ENCODE data around the gene USP31.
A peak's percentile ranks its signal among the peaks of the same experiment; 100 is the strongest.

The USP31 gene

DNA sequence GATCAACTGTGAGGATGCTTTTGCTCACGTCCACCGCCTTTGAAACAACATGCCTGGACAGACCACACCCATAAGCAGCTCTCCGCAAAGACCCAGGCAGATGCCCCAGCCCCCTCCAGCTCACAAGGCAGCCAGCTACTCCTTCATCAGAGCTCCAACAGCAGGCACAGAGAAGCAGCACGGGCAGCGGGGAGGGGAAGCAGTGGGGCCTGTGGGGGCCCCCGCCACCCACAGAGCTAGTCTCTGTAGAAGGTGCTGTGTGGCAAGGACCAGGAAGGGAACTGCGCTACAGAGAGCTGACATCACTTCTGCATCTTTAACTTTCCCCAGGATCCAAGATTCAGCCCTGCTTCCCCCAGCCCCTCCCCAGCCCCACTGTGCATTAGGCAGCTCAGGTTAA is 23.3 kb upstream of the USP31 start:
- Mint-ChIP-seq H3K4me3 (no peak overlapping the region), H3K9me3 (no peaks in the 10 kb centered on the region), H3K4me1 (no peaks in the 10 kb centered on the region), H3K27ac (no peak overlapping the region), H3K27me3 (peaks cover 60% of the 10 kb centered on the region)
- ATAC-seq (no peak), DNase-seq (no peak)

DNA sequence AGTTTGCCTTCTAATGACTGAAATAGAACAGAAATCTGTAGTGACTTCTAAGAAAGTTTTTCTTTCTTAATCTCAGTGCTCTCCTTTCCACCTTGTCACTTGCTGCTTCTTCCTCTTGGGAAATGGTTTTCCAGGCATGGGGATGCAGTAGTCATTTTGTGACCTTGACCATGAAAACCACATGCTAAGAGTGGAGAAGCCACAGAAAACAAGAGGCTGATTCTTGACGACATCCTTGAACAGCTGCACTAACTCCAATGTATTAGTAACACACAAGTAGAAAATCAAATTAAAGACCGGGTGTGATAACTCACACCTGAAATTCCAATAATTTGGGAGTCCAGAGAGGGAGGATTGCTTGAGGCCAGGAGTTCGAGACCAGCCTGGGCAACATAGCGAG is 15.5 kb upstream of the USP31 start:
- H3K9me3 Mint-ChIP-seq = no peaks in the 10 kb centered on the region
- no peaks in the 10 kb centered on the region for H3K4me1 Mint-ChIP-seq
- H3K27me3 Mint-ChIP-seq = peaks cover 70% of the 10 kb centered on the region
- DNase-seq (no peak), ATAC-seq (no peak)
- no peak overlapping the region for H3K27ac Mint-ChIP-seq
- no peak overlapping the region for H3K4me3 Mint-ChIP-seq

DNA sequence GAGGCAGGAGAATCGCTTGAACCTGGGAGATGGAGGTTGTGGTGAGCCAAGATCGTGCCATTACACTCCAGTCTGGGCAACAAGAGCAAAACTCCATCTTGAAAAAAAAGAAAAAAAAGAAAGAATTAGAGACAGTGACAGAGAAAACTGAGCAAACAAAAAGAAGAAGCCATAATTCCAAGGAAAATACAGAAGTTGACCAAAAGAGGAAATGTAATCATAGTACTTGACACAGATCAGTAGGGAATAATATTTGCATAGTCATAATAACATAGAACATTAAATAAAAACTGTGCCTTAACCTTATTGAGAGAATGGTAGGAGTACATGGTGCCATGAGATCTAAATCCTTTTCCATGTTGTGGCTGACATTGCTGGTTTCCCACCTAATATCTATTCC is 14.7 kb upstream of the USP31 start:
- ATAC-seq (no peak), DNase-seq (no peak)
- Mint-ChIP-seq H3K27ac (no peak overlapping the region), H3K27me3 (peaks cover 68% of the 10 kb centered on the region), H3K4me1 (no peaks in the 10 kb centered on the region), H3K9me3 (no peaks in the 10 kb centered on the region), H3K4me3 (no peak overlapping the region)

DNA sequence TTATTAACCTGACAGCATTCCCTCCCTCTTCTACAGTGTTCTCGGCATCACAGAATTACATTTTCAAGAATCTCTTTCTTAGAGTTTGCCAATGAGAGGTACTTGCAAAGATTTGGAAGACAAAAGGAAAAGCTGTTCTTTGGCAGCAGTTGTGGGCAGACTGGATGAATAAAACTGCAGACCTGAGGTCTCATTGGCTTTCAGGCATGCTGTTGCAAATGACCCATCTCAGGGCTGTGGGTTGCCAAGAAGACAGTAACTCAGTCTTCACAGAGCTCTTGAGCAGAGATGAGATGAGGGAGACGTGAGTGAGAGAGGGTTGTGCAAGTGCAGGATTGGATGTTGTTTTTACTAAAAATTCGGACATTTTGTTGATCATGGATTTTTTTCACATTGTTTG is 11.3 kb upstream of the USP31 start:
- DNase-seq (no peak), ATAC-seq (no peak)
- Mint-ChIP-seq H3K4me3 (no peak overlapping the region), H3K27me3 (peaks cover 55% of the 10 kb centered on the region), H3K4me1 (peaks cover 13% of the 10 kb centered on the region), H3K27ac (no peak overlapping the region), H3K9me3 (no peaks in the 10 kb centered on the region)

DNA sequence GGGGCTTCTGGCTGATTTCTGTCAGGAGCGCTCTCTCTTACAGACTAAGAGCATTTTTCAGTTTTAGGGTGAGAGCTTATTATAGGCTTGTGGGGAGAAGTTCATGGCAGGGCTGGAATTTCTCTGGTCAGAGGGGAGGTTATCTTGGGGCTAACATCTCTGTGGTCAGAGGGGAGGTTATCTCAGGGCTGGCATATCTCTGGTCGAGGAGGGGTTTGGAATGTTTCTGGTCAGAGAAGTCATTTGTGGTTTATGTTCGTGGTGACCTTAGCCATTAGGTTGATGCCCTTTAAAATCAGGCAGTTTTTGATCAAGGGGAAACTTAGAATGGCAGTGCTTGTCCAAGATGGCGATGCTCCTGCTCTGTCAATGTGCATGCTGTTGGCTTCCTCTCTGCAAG is 10.8 kb upstream of the USP31 start:
- Mint-ChIP-seq H3K27ac (no peak overlapping the region), H3K27me3 (peaks cover 50% of the 10 kb centered on the region), H3K9me3 (no peaks in the 10 kb centered on the region), H3K4me3 (no peak overlapping the region), H3K4me1 (peaks cover 13% of the 10 kb centered on the region)
- ATAC-seq = no peak
- no peak for DNase-seq

DNA sequence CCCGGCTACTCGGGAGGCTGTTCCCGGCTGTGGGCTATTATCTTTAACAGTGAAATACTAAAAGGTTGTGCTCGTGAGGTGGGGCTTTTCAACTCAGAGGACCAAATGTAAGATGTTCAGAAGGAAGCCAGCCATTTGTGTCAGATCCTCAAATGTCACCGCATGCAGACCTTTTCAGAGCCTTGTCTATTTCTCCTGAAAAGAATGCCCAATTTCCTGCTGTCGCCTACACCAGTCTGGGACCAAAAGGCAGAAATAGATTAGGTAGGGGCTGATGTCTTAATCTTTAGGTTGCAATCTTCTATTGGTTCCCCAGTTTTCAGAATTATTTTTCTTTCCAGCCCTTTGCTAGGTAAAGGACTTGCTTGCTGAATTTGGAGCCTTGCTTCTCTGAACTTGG is 8.9 kb upstream of the USP31 start:
- ATAC-seq (no peak), DNase-seq (no peak)
- no peak overlapping the region for H3K4me3 Mint-ChIP-seq
- H3K27ac Mint-ChIP-seq = no peak overlapping the region
- peaks cover 13% of the 10 kb centered on the region for H3K4me1 Mint-ChIP-seq
- H3K9me3 Mint-ChIP-seq = no peaks in the 10 kb centered on the region
- H3K27me3 Mint-ChIP-seq = peaks cover 31% of the 10 kb centered on the region

DNA sequence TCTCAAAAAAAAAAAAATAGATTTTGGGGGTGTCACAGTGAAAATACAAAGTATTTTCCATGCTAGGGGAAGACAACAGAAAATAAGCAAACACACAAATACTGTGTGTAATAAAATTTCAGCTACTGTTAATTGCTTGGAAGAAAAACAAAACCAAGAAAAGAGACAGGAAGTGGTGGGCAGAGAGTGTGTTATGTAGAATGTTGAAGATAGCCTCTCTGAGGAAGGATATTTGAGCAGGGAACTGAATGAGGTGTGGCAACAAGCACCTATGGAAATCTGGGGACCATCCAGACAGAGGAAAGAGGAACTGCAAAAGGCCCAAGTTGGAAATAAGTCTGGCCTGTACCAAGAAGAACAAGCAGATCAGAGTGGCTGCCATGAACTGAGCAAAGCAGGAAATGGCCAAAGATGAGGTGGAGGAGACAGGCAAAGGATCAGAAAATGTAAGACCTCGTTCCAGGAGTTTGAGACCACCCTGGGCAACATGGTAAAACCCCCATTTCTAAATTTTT is 7.8 kb upstream of the USP31 start:
- H3K27me3 Mint-ChIP-seq = peaks cover 21% of the 10 kb centered on the region
- H3K4me3 Mint-ChIP-seq = no peak overlapping the region
- DNase-seq = no peak
- peak overlapping the region; percentile 65 to 77 for H3K27ac Mint-ChIP-seq
- ATAC-seq = no peak
- peaks cover 13% of the 10 kb centered on the region for H3K4me1 Mint-ChIP-seq
- no peaks in the 10 kb centered on the region for H3K9me3 Mint-ChIP-seq

DNA sequence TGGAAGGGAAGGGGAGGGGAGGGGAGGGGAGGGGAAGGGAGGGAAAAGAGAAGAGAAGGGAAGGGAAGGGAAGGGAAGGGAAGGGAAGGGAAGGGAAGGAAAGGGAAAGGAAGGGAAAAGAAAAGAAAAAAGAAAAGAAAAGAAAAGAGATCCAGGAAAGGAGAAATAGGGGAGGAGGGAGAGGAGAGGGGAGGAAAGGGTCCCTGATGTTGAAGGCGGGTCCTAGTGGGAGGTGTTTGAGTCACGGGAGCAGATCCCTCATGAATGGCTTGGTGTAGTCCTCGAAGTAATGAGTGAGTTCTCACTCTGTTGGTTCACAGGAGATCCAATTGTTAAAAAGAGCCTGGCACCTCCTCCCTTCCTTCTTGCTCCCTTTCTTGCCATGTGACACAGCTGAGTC is 6.9 kb upstream of the USP31 start:
- H3K4me3 Mint-ChIP-seq = no peak overlapping the region

DNA sequence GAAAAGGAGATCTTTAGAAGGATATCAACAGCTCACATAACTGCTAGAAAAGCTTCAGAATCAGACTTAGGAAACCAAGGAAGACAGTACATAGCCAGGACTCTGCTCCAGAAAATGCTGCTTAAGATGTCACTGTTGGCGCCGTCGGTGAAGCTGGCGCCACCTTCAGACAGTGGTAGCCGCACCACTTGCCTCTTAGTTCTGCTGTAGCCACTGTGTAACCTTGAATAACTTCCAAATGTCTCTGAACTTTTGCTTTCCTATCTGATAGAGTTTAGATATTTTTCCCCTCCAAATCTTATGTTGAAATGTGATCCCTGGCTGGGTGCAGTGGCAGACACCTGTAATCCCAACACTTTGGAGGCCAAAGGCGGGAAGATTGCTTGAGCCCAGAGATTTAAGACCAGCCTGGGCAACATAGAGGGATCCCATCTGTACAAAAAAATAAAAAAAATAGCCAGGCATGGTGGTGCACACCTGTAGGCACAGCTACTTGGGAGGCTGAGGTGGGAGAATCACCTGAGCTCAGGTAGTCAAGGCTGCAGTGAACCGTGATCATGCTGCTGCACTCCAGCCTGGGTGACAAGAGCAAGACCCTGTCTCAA is 6.3 kb upstream of the USP31 start:
- Mint-ChIP-seq H3K27ac (peak overlapping the region in 1 of 2 donors; percentile 49), H3K4me3 (no peak overlapping the region), H3K4me1 (peaks cover 13% of the 10 kb centered on the region), H3K27me3 (peaks cover 16% of the 10 kb centered on the region), H3K9me3 (no peaks in the 10 kb centered on the region)
- DNase-seq (no peak), ATAC-seq (peak; percentile 58)

More for the DNA sequence above, 6.9 kb upstream of the USP31 start:
- ATAC-seq (no peak), DNase-seq (no peak)
- H3K9me3 Mint-ChIP-seq = no peaks in the 10 kb centered on the region
- peaks cover 20% of the 10 kb centered on the region for H3K27me3 Mint-ChIP-seq
- H3K27ac Mint-ChIP-seq = peak overlapping the region in 1 of 2 donors; percentile 35
- H3K4me1 Mint-ChIP-seq = peaks cover 13% of the 10 kb centered on the region

DNA sequence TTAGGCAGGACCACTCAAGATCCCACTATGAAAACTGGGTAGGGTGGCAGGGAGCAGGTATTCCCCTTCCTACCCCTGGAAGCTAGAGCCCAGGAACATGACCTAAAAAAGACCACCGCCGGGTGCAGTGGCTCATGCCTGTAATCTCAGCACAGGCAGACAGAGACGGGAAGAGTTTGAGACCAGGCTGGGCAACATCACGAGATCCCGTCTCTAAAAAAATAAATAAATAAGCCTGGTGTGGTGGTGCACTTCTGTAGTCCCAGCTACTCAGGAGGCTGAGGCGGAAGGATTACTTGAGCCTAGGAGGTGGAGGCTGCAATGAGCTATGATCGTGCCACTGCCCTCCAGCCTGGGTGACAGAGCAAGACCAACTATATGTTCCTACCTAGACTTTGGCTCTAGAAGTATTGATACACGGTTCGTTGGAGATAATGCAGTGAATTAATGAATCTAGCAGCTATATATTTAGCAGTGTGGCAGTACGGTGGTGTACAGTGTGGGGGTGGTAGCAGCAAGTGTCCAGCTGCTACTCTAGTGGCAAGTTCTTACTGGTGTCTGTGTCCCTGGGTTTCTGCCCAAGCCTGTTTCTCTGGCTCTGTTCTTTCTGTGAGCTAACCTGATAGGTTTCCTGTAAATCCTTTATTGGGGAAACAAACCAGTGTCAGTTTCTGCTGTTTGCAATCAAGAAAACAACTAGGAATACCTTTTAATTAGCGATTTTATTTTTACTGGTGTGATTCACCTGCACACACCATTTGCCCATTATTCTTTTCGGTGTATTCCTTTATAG is 3.3 kb upstream of the USP31 start:
- H3K4me3 Mint-ChIP-seq = no peak overlapping the region
- DNase-seq (no peak), ATAC-seq (no peak)
- peaks cover 30% of the 10 kb centered on the region for H3K4me1 Mint-ChIP-seq
- peaks cover 6% of the 10 kb centered on the region for H3K27me3 Mint-ChIP-seq
- H3K9me3 Mint-ChIP-seq = no peaks in the 10 kb centered on the region
- H3K27ac Mint-ChIP-seq = no peak overlapping the region

DNA sequence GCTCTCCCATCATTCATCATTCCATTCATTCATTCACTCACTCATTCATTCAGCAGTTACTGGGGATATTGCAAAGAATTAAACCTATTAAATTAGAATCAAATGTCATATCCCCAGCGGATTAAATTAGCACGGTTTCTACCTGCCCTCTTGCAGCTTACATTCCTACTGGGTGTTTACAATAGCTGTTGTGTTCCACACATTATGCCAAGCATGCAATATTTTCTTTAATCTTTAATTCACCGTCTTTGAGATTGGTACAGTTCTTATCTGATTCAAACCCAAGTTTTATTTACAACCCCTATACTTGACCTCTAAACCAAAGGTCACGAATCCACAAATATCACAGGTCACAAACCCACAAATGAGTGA is 727 bp upstream of the USP31 start:
- DNase-seq = no peak
- no peak for ATAC-seq
- peak overlapping the region in 1 of 2 donors; percentile 44 for H3K27ac Mint-ChIP-seq
- peaks cover 34% of the 10 kb centered on the region for H3K4me1 Mint-ChIP-seq
- H3K27me3 Mint-ChIP-seq = no peaks in the 10 kb centered on the region
- peak overlapping the region; percentile 84 to 93 for H3K4me3 Mint-ChIP-seq
- no peaks in the 10 kb centered on the region for H3K9me3 Mint-ChIP-seq

DNA sequence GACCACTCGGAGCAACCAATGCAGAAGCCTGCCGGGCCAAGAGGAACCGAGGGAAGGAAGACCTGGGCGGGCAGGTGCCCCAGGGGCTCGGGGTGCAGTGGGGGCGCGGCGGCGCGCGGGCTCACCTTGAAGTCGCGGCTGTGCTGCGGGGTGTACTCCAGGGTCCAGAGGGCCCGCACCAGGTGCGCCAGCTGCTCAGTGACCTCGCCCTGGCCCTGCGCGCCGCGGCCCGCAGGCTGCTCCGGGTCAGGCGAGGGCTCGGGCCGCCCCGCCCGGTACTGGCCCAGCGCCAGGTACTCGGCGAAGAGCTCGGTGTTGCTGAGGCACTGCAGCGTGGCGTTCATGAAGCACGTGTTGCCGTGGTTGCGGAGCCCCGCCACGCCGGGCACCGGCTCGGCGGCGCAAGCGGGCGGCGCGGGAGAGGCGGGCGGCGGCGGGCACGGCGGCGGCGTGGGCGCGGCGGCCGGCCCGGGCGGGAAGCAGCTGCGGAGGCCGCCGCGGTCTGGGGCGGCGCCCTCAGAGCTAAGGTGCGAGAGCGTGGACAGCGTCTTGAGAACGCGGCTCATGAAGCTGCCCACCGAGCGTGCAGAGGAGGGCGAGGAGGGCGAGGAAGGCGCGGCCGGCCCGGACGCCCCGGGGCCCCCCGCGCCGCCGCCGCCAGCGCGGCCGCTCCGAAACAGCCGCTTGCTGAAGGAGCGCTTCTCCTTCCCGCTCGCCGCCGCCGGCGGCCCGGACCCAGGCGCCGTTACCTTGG is 562 bp downstream of the USP31 start:
- Mint-ChIP-seq H3K9me3 (no peaks in the 10 kb centered on the region), H3K27ac (peak overlapping the region; percentile 65 to 88), H3K4me1 (peaks cover 37% of the 10 kb centered on the region), H3K27me3 (no peaks in the 10 kb centered on the region), H3K4me3 (peak overlapping the region; percentile 88 to 94)
- peak; percentile 56 to 61 for DNase-seq
- ATAC-seq = peak; percentile 57

DNA sequence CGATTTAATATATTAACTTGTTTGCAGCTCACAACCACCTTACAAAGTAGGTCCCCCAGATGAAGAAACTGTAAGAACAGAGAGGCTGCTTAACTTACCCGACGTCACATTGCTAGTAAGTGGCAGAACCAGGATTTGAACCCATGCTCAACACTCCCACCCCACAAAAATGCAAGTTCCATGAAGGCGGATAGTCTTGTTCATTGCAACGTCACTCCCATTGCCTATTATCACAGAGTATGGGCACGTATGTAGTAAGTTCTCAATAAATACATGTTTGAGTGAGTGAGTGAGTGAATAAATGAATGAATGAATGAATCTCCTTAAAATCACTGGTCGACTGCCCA is 1.1 kb downstream of the USP31 start:
- ATAC-seq (no peak), DNase-seq (no peak)
- Mint-ChIP-seq H3K4me3 (peak overlapping the region; percentile 88 to 94), H3K27ac (peak overlapping the region; percentile 65 to 88), H3K27me3 (no peaks in the 10 kb centered on the region), H3K9me3 (no peaks in the 10 kb centered on the region), H3K4me1 (peaks cover 37% of the 10 kb centered on the region)

DNA sequence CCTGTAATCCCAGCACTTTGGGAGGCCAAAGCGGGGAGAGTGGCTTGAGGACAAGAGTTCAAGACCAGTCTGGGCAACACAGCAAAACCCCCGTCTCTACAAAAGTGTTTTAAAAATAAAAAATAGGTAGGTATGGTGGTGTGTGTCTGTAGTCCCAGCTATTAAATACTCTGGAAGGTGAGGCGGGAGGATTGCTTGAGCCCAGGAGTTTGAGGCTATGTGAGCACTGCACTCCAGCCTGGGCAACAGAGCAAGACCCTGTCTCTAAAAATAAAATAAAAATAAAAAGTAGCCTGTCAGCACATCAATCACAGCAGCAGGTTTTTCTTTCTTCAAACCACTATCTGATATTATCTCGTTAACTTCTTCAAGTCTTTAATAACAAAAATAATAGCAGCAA is 1.6 kb downstream of the USP31 start:
- no peaks in the 10 kb centered on the region for H3K9me3 Mint-ChIP-seq
- H3K27me3 Mint-ChIP-seq = no peaks in the 10 kb centered on the region
- H3K4me3 Mint-ChIP-seq = peak overlapping the region in 1 of 2 donors; percentile 94
- ATAC-seq (no peak), DNase-seq (no peak)
- H3K4me1 Mint-ChIP-seq = peaks cover 37% of the 10 kb centered on the region
- no peak overlapping the region for H3K27ac Mint-ChIP-seq

DNA sequence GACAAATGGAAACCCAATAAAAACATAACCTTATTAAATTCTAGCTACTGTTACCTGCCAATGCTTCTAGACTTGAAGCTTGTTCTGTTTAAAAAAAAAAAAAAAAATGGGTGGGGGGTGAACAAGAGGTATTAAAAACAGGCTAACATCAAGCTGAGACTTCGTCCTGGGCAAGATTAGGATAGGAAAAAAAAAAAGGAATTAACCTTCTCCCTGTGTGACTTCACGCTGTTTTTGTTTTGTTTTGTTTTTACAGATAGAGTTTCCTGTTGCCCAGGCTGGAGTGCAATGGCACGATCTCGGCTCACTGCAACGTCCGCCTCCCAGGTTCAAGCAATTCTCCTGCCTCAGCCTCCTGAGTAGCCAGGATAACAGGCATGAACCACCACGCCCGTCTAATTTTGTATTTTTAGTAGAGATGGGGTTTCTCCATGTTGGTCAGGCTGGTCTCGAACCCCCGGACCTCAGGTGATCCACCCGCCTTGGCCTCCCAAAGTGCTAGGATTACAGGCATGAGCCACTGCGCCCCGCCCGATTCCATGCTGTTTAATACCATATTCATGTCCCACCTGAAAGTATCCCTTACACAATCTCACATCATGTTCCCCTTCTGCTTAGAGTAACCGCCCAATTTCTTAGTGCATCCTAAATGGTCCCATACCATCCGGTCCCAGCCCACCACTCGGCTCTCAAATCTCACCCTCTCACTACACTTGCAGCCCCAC is 2.2 kb downstream of the USP31 start:
- no peak for ATAC-seq
- Mint-ChIP-seq H3K4me3 (peak overlapping the region in 1 of 2 donors; percentile 94), H3K27me3 (no peaks in the 10 kb centered on the region), H3K27ac (no peak overlapping the region), H3K4me1 (peaks cover 37% of the 10 kb centered on the region), H3K9me3 (no peaks in the 10 kb centered on the region)
- no peak for DNase-seq

All from stimulated activated naive CD8-positive, alpha-beta T cell treated with anti-CD3 and anti-CD28 coated beads, Interleukin-15, amount 100 ng/mL, for 72 hours (primary cell).